K562 (cell line): ENCODE data around the gene CHN1. TPM values are rescaled to one million over a fixed set of nuclear protein-coding genes. Genes with fewer than 3 reads are reported as not detected.
A peak's percentile ranks its signal among the peaks of the same experiment; 100 is the strongest.

Experiments
- ATF1 ChIP-seq, 2 experiments: fragments of 450-650 bp in 1 of 2; IDR thresholded peaks; 2 replicates each; pipeline ENCODE4 v1.6.1; 2016; ENCODE audit warnings: missing compliant biosample characterization in 1 of 2, missing genetic modification characterization in 1 of 2
- BDP1 ChIP-seq: IDR thresholded peaks from 3 replicates; pipeline ENCODE4 v1.6.1; 2011; ENCODE audit not compliant: insufficient read length, insufficient read depth
- CHD4 ChIP-seq: fragments of 200-600 bp; sonication (generic); IDR thresholded peaks from 3 replicates; pipeline ENCODE4 v1.6.1; 2012; ENCODE audit warnings: low read depth, mild to moderate bottlenecking, mixed read lengths, low read length, inconsistent platforms; ENCODE audit not compliant: insufficient read depth, insufficient replicate concordance, poor library complexity, severe bottlenecking
- HMGN3 ChIP-seq: IDR thresholded peaks from 2 replicates; pipeline ENCODE4 v1.6.1; 2011; ENCODE audit warnings: borderline replicate concordance, low read depth, mild to moderate bottlenecking, mixed read lengths, low read length; ENCODE audit not compliant: insufficient read length; ENCODE audit errors: extremely low read depth
- RUNX1 ChIP-seq: sonication (generic); IDR thresholded peaks from 2 replicates; pipeline ENCODE4 v1.6.1; 2016; ENCODE audit warnings: antibody characterized with exemption, low read depth
- ZBTB7A ChIP-seq: IDR thresholded peaks from 2 replicates; pipeline ENCODE4 v1.6.1; 2011; ENCODE audit warnings: low read depth, mild to moderate bottlenecking, low read length, moderate library complexity, borderline replicate concordance; ENCODE audit not compliant: control insufficient read depth
- polyA plus RNA-seq, 8 experiments: library from polyadenylated mRNA; depleted of rRNA in 4 of 8; stranded (reverse) in 5 of 8; unstranded in 3 of 8; fragments of >200 nt; fragmentation: Nextera tagmentation in 2 of 8; fragmentation: Illumina TruSeq in 1 of 8; extraction: Ambion mirVana in 2 of 8; extraction: Trizol in 1 of 8; gene quantifications; 2 replicates each; pipeline versions ENCODE4 v1.2.1 to v1.2.3, GENCODE V29; 2011 to 2014; ENCODE audit warnings: inconsistent platforms in 1 of 8, missing spikeins in 1 of 8
- total RNA-seq, 7 experiments: library from RNA; depleted of rRNA in 6 of 7; stranded (reverse); fragments of >200 nt in 6 of 7; fragmentation: Illumina TruSeq in 2 of 7; extraction: Trizol in 2 of 7; gene quantifications; 2 replicates each; pipeline versions ENCODE4 v1.2.1 to v1.2.3, GENCODE V29; 2011 to 2021; ENCODE audit warnings: low replicate concordance in 1 of 7
- TF ChIP-seq, protein P1 (sequence below): fragments of 450-650 bp; IDR thresholded peaks from 2 replicates; pipeline ENCODE4 v1.6.1; 2016; ENCODE audit warnings: missing biosample characterization, missing genetic modification characterization
- TF ChIP-seq, protein P2 (sequence below), 2 experiments: fragments of 450-650 bp; IDR thresholded peaks; 2 replicates each; pipeline ENCODE4 v1.6.1; 2016; ENCODE audit warnings: mild to moderate bottlenecking in 2 of 2, borderline replicate concordance in 1 of 2, low read depth in 1 of 2, moderate library complexity in 1 of 2
- TF ChIP-seq, protein P3 (sequence below): fragments of 250-450 bp; sonication (Bioruptor Pico); IDR thresholded peaks from 2 replicates; pipeline ENCODE4 v1.4.0; 2020; ENCODE audit warnings: borderline replicate concordance
- TF ChIP-seq, protein P4 (sequence below): conservative IDR thresholded peaks from 2 replicates; pipeline ENCODE4 v1.6.1; 2011; ENCODE audit warnings: low read depth, mild to moderate bottlenecking, low read length; ENCODE audit not compliant: control insufficient read depth

The CHN1 gene
- total and polyA plus RNA-seq, 9 of the 15 experiments (the other 6 are each of a cell fraction or from before 2014, with no cell fraction given), result 0.17 to 2.0 (median 0.87) TPM

DNA sequence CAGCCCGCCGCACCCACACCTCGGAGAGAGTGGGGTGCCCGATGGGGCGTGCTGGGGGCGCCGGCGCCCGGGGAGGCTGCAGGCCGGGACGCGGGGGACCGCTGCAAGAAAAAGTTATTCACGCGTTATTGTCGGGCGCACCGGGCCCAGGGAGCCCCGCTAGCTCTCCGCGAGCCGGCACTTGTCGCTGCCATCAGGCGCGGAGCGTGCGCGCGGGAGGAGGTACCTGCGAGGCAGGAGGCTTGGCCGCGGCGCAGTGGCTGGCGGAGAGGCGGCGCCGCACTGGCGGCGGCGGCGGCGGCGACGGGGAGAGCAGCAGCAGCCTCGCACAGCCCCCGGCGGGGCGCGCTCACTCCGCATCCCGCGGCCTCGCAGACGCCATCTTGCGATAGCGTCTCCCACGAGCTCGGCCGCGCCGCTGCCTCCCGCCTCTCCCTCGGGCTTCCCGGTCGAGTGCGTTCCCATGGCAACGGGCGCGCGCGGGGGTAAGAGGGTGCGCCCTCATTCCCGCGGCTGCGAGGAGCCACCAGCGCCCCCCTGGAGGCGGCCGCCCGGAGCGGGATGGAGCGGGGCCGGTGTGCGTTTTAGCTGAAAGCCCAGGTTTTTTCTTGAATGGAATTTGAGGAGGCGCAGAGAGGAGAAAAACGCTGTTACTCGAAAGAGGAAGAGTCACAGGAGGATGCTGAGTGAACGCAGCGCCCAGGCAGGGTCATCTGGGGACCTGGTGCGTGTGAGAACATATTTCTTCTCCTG is at the start of gene CHN1 (continued):
- TF ChIP-seq, protein P1, sequence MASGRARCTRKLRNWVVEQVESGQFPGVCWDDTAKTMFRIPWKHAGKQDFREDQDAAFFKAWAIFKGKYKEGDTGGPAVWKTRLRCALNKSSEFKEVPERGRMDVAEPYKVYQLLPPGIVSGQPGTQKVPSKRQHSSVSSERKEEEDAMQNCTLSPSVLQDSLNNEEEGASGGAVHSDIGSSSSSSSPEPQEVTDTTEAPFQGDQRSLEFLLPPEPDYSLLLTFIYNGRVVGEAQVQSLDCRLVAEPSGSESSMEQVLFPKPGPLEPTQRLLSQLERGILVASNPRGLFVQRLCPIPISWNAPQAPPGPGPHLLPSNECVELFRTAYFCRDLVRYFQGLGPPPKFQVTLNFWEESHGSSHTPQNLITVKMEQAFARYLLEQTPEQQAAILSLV (tag), result no peak
- no peak for TF ChIP-seq BDP1
- peak; percentile 82 for TF ChIP-seq HMGN3
- TF ChIP-seq, protein P2, sequence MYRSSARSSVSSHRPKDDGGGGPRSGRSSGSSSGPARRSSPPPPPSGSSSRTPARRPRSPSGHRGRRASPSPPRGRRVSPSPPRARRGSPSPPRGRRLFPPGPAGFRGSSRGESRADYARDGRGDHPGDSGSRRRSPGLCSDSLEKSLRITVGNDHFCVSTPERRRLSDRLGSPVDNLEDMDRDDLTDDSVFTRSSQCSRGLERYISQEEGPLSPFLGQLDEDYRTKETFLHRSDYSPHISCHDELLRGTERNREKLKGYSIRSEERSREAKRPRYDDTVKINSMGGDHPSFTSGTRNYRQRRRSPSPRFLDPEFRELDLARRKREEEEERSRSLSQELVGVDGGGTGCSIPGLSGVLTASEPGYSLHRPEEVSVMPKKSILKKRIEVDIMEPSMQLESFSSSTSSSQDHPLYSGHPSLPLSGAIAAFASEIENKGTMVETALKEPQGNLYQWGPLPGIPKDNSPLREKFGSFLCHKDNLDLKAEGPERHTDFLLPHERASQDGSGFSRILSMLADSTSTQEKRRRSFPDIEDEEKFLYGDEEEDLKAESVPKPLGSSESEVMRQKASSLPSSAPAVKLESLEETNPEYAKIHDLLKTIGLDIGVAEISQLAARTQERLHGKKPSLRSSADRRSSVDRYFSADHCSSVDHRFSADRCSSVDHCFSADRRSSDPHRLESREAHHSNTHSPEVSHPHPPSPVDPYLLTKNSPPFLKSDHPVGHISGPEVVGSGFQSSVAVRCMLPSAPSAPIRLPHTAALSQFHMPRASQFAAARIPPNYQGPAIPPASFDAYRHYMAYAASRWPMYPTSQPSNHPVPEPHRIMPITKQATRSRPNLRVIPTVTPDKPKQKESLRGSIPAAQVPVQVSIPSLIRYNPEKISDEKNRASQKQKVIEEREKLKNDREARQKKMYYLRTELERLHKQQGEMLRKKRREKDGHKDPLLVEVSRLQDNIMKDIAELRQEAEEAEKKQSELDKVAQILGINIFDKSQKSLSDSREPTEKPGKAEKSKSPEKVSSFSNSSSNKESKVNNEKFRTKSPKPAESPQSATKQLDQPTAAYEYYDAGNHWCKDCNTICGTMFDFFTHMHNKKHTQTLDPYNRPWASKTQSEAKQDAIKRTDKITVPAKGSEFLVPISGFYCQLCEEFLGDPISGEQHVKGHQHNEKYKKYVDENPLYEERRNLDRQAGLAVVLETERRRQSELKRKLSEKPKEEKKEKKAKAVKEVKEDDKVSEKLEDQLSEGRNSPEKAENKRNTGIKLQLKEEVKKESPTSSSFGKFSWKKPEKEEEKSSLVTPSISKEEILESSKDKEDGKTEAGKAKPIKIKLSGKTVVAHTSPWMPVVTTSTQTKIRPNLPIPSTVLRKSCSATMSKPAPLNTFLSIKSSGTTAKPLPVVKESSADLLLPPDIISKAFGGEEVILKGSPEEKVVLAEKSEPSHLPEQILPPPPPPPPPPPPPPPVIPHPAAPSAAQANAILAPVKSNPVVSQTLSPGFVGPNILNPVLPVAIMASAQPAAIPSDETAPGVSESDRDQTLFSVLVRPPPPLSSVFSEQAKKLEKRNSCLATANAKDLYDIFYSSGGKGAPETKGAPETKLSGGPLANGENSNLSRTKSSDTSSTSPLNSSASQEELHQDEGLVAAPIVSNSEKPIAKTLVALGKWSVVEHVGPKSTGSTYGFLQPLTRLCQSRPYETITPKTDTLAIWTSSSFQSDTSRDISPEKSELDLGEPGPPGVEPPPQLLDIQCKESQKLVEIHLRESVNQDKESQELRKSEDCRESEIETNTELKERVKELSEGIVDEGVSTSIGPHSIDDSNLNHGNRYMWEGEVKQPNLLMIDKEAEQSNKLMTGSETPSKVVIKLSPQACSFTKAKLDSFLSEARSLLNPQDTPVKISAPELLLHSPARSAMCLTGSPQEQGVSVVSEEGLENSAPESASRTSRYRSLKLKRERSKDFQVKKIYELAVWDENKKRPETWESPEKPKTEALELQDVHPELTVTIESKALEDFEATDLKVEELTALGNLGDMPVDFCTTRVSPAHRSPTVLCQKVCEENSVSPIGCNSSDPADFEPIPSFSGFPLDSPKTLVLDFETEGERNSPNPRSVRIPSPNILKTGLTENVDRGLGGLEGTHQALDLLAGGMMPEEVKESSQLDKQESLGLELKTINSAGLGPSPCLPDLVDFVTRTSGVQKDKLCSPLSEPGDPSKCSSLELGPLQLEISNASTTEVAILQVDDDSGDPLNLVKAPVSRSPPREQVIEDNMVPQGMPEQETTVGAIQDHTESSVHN (IDR thresholded peaks at IDR 0.05; ENCODE audit: borderline replicate concordance in 1 of 2, low read depth in 1 of 2), result no peak
- no peak for TF ChIP-seq CHD4
- TF ChIP-seq, protein P3, sequence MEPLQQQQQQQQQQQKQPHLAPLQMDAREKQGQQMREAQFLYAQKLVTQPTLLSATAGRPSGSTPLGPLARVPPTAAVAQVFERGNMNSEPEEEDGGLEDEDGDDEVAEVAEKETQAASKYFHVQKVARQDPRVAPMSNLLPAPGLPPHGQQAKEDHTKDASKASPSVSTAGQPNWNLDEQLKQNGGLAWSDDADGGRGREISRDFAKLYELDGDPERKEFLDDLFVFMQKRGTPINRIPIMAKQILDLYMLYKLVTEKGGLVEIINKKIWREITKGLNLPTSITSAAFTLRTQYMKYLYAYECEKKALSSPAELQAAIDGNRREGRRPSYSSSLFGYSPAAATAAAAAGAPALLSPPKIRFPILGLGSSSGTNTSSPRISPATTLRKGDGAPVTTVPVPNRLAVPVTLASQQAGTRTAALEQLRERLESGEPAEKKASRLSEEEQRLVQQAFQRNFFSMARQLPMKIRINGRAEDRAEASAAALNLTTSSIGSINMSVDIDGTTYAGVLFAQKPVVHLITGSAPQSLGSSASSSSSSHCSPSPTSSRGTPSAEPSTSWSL (CRISPR knock-in tag), result no peak
- TF ChIP-seq, protein P4, sequence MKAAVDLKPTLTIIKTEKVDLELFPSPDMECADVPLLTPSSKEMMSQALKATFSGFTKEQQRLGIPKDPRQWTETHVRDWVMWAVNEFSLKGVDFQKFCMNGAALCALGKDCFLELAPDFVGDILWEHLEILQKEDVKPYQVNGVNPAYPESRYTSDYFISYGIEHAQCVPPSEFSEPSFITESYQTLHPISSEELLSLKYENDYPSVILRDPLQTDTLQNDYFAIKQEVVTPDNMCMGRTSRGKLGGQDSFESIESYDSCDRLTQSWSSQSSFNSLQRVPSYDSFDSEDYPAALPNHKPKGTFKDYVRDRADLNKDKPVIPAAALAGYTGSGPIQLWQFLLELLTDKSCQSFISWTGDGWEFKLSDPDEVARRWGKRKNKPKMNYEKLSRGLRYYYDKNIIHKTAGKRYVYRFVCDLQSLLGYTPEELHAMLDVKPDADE, result no peak
- TF ChIP-seq RUNX1, result no peak
- TF ChIP-seq ZBTB7A, result peak; percentile 43; the same call in 1 of the 2 replicates
- no peak for TF ChIP-seq ATF1 (CRISPR knock-in tag; IDR thresholded peaks at IDR 0.05)
- 0 out of 2 replicates have a peak, but pooled peaks have one; percentile 15 for TF ChIP-seq ATF1 (tag; IDR thresholded peaks at IDR 0.05)
